Hepatocyte (in vitro differentiated cells): Measurements from ENCODE around the gene TMCO6.

ENCODE experiments used
- CTCF ChIP-seq: fragments of 200-600 bp; sonication (generic); IDR thresholded peaks from 2 replicates; pipeline ENCODE4 v1.5.1; 2016; ENCODE audit warnings: antibody characterized with exemption, mild to moderate bottlenecking; ENCODE audit not compliant: poor library complexity
- EZH2 ChIP-seq: fragments of 200-600 bp; sonication (generic); IDR thresholded peaks from 2 replicates; pipeline ENCODE4 v1.6.1; 2016; ENCODE audit warnings: antibody characterized with exemption, mild to moderate bottlenecking, borderline replicate concordance

- TF ChIP-seq CTCF: no peak
- TF ChIP-seq EZH2: no peak
These were observed 32.3 kb downstream of the TMCO6 start for GRCh38 chr5:140671472-140672125.
